IPS-18c (cell line): ENCODE measurements around the gene CNN3.

Experiments used
- H3K4me3 ChIP-seq: 2 replicates; pipeline ENCODE4 v1.7.0; 2013; ENCODE audit warnings: low read depth, mild to moderate bottlenecking, low read length, moderate library complexity; ENCODE audit not compliant: insufficient read depth
- H3K9me3 ChIP-seq: one replicate; pipeline ENCODE4 v1.6.1; 2013; ENCODE audit warnings: mild to moderate bottlenecking, low read length, moderate library complexity; ENCODE audit not compliant: control insufficient read depth, insufficient read depth

Gene CNN3

GRCh38 chr1:94878329-94878728 lies 48.6 kb downstream of the CNN3 start:
- no peaks in the 10 kb centered on the region for H3K9me3 ChIP-seq
- no peak overlapping the region for H3K4me3 ChIP-seq

GRCh38 chr1:94876362-94876761 lies 50.5 kb downstream of the CNN3 start:
- no peak overlapping the region for H3K4me3 ChIP-seq
- no peaks in the 10 kb centered on the region for H3K9me3 ChIP-seq

GRCh38 chr1:94875794-94876193 lies 51.1 kb downstream of the CNN3 start:
- Histone ChIP-seq H3K9me3 (no peaks in the 10 kb centered on the region), H3K4me3 (no peak overlapping the region)

- H3K4me3 ChIP-seq: no peak overlapping the region
- H3K9me3 ChIP-seq: no peaks in the 10 kb centered on the region
Measured at GRCh38 chr1:94874423-94874822, 52.5 kb downstream of the CNN3 start.

GRCh38 chr1:94873520-94874351 lies 53.2 kb downstream of the CNN3 start:
- no peaks in the 10 kb centered on the region for H3K9me3 ChIP-seq

GRCh38 chr1:94872771-94873495 lies 54.0 kb downstream of the CNN3 start:
- H3K4me3 ChIP-seq: no peak overlapping the region
- no peaks in the 10 kb centered on the region for H3K9me3 ChIP-seq

More at GRCh38 chr1:94873520-94874351, 53.2 kb downstream of the CNN3 start:
- H3K4me3 ChIP-seq: no peak overlapping the region

- no peak overlapping the region for H3K4me3 ChIP-seq
Measured at GRCh38 chr1:94871031-94871430, 55.9 kb downstream of the CNN3 start.

GRCh38 chr1:94866164-94866807 lies 60.6 kb downstream of the CNN3 start:
- no peak overlapping the region for H3K4me3 ChIP-seq

More at GRCh38 chr1:94871031-94871430, 55.9 kb downstream of the CNN3 start:
- H3K9me3 ChIP-seq: no peaks in the 10 kb centered on the region

GRCh38 chr1:94865360-94865759 lies 61.5 kb downstream of the CNN3 start:
- H3K4me3 ChIP-seq: no peak overlapping the region
- no peaks in the 10 kb centered on the region for H3K9me3 ChIP-seq

More at GRCh38 chr1:94866164-94866807, 60.6 kb downstream of the CNN3 start:
- H3K9me3 ChIP-seq: no peaks in the 10 kb centered on the region

GRCh38 chr1:94864821-94865220 lies 62.1 kb downstream of the CNN3 start:
- H3K4me3 ChIP-seq: no peak overlapping the region

GRCh38 chr1:94863919-94864318 lies 63.0 kb downstream of the CNN3 start:
- no peaks in the 10 kb centered on the region for H3K9me3 ChIP-seq
- no peak overlapping the region for H3K4me3 ChIP-seq

More at GRCh38 chr1:94864821-94865220, 62.1 kb downstream of the CNN3 start:
- H3K9me3 ChIP-seq: no peaks in the 10 kb centered on the region

GRCh38 chr1:94863297-94863911 lies 63.5 kb downstream of the CNN3 start:
- Histone ChIP-seq H3K9me3 (no peaks in the 10 kb centered on the region), H3K4me3 (no peak overlapping the region)

- Histone ChIP-seq H3K9me3 (no peaks in the 10 kb centered on the region), H3K4me3 (no peak overlapping the region)
Measured at GRCh38 chr1:94862718-94863117, 64.2 kb downstream of the CNN3 start.

GRCh38 chr1:94859174-94859573 lies 67.7 kb downstream of the CNN3 start:
- H3K4me3 ChIP-seq: no peak overlapping the region
- no peaks in the 10 kb centered on the region for H3K9me3 ChIP-seq

GRCh38 chr1:94858276-94858675 lies 68.6 kb downstream of the CNN3 start:
- Histone ChIP-seq H3K9me3 (no peaks in the 10 kb centered on the region), H3K4me3 (no peak overlapping the region)

GRCh38 chr1:94856868-94857267 lies 70.0 kb downstream of the CNN3 start:
- H3K9me3 ChIP-seq: no peaks in the 10 kb centered on the region
- no peak overlapping the region for H3K4me3 ChIP-seq

- H3K4me3 ChIP-seq: no peak overlapping the region
- H3K9me3 ChIP-seq: no peaks in the 10 kb centered on the region
Measured at GRCh38 chr1:94856004-94856403, 70.9 kb downstream of the CNN3 start.
